HG02798 (cell line): Measurements from ENCODE around the gene TRIM33.
"Not testable (repeated sequence)": the region's sequence is repeated elsewhere in the genome, so short reads cannot be mapped to it uniquely, and the experiment has no call there.

ENCODE experiments used
- ATAC-seq: cut with Tn5 transposase; IDR thresholded peaks from one replicate; pipeline ENCODE4 v1.9.1; 2021; ENCODE audit warnings: mild to moderate bottlenecking; ENCODE audit not compliant: unreplicated experiment, poor library complexity

The TRIM33 gene

DNA sequence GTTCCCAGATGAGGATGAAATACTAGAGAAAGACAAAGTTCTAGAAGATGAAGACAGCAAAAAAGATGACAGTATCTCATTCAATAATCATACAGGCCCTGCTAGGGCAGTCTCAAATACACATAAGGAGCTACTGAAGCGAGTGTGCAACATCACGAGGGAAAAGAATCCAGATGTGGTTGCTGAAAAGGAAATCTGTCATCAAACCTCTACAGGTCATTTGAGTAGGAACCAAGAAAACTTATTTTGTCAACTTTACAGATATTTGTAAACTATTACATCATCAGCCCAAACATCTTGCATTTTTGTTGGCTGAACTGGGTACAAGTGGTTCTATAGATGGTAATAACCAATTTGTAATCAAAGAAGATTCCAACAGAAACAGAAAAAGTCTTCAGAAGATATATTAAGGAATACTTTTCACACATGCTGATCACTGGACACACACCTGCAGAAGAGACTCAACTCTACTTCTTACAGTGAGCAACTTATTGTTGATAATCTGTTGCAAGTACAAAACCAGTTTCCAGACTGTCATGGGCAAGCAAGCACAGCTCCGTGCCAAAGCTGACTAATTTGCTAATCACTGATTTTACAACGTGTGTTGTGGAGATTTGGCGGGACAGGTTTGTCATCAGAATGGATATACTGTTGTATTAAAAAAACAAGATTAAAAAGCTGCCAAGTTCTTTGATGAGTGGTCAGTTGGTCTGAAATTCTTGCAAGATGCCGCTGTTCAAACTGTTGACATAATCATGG is 42.1 kb downstream of the TRIM33 start:
- ATAC-seq = no peak

DNA sequence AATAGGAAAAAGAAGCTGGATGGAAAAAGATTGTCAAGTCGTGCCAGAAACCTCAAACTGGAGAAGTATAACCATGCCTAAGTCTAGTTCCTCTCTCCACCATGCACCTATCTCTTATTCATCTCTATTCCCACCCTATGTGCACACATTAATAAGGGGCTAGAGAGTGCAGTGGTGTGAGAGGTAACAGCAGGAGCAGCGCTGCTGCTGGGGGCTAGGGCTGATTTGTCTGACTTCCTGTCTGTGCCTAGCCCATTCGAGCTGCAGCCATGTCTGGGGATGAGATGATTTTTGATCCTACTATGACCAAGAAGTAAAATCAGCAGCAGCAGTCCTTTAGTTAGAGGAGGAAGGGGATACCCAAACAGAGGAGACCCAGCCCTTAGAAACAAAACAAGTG is 43.0 kb downstream of the TRIM33 start:
- ATAC-seq = no peak

DNA sequence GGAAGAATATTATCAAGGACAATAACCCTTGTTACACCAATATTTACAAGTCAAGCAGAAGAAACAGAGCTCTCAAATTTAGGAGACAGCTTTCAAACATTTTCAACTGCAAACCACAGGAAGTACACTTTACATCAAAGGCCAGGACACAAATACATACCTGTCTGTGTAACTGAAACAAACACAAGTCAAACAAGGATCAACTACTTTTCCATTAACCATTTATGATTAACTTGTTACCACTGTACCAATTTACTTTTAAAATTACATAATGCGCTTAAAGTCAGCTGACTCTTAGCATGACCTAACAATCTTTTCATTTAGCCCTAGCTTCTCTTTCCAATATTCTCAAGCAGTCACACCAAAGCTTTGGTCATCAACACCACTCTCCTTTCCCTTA is 43.5 kb downstream of the TRIM33 start:
- no peak for ATAC-seq

DNA sequence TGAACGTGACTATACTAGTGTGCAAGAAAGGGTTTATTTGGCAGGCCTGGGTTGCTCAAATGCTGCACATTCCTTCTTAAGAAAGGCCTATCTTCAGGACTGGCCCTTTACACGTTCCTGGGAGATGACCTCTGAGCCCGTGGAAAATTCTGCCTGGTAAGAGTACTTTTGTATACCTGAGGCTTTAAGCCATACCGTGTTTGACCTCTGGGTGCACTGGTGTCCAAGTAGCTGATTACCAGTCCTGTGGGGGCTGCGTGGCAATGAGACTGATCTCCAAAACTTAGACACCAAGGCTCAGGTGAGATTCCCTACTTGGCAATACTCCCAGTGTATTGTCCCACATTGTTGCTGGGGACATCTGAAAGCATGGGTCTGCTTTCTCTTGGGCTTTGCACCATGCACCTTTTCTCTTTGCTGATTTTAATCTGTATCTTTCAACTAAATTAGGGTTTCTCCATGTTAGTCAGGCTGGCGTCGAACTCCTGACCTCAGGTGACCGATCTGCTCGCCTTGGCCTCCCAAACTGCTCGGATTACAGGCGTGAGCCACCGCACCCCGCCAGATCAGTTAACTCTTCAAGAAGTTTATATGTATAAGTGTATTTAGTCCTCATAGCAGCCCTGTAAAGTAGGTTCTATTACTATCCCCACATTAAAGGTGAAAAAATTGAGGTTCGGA is 44.5 kb downstream of the TRIM33 start:
- no peak for ATAC-seq

DNA sequence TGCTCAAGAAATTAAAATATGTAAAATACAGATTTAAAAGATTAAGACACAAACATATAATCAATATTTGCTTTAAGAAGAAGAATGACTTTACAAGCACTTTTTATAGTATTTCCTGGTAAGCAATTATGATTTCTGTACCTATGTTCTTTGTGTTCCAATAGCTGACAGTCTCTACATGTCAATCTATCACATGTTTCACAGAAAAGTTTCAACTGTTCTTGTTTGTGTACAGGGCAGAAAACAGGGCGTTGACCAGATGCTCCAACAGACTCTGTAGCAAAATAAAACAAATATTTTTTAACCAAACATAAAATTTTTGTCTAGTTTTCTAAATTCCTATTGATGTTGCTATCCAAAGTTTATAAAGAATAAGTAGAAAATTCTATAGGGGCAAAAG is 48.0 kb downstream of the TRIM33 start:
- no peak for ATAC-seq

DNA sequence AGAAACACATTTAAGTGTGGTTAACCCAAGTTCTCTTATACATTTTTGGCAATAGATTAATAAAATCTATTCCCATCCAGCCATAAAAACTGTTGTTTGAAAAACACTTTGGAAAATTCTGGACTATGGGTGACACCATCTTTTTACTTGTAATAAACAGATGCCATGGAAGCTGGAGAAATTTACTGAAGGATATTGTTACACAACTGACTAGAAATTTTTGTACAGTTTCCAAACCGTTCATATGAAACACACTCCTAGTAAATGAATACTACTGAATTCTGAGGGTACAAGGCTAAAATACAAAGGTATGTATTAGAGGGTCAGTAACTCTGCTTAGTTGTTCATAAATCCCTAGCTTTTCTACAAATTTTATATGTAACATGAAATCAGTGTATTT is 48.7 kb downstream of the TRIM33 start:
- ATAC-seq = no peak

DNA sequence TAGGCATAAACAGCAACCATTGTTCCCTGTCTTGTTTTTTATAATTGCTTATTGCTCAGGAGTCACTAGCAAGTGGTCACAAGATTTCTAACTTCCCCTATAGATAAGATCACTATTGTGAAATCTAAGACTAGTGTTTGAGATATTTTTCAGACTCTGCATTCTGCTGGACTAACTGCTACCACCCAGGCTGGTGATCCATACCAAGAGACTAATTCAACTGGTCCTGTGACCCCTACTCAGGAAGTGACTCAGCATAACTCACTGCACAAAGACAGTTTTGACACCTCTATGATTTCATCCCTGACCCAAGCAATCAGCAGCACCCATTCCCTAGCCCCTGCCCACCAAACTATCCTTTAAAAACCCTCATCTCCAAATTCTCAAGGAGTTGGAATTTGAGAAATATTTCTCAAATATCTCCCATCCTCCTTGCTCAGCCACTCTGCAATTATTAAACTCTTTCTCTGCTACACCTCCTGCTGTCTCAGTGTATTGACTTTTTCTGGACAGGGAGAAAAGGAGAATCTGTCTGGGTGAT is 52.7 kb downstream of the TRIM33 start:
- no peak for ATAC-seq

DNA sequence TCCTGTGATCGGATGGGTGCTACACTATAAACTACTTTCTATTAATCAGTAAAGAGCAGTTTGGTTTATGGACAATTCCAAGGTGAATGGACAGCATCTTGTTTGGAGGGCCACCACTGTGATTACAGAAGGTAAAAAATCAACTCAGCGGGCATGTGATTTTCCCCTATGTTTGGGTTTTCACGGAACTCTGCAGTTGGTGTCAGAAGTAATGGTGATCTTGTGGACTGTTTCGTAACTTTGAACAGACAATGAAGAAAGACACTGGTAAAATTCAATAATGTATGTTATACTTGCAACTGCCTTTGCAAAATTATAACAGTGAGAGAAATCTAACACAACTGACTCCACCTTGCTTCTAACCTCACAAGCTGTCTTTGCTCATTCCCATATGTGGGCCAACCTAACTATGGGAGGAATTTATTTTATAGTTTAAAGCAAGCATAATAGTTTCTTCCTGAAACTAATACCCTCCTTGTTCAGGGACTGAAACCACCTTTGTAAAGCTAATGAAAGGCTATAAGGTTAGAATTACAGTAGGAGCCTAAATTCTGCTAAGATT is 53.2 kb downstream of the TRIM33 start:
- no peak for ATAC-seq

DNA sequence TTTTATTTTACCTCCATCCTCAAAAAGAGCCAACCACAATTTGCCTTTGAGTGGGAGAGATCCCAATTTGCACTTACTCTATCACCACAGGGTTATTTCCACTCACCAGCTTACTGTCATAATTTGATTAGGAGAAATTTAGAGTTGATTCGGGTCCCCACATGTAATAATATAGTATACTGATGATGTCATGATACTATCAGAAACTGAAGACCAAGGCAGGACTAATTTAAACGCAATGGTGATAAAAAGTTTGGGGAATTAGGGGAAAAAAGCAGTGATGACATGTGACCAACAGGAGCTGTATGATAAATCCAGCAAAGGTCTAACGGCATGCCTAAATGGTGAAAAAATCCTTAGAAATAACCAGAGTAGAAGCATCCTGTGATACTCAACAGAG is 54.4 kb downstream of the TRIM33 start:
- no peak for ATAC-seq

DNA sequence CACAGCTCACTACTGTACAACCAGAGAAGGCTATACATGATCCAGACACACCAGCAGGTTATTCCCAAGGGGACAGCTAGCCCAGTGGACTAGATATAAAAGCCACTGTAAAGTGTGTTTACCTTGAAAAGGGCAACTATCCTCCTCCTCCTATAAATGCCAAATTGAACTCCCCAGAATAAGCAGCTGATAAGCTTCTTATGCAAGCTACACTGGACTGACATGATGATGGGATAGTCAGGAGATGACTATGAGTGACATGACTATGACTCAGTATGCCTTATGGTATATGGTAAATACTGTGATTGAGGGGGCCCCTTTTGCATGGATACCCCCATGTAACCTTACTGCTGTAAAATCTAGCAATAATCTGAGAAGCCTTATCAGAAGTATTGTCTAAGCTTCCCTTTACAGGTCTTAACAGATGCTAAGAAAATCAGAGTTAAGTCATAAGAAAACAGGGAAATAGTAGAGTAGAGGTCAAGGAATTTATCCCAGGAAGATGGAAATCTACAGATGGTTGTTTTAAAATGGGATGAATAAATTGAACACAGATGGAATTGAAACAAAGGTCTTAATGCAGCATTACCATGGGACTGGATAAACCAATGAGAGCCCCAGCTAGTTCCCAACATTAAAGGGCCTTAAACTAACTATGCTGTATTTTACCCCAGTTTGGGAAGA is 55.8 kb downstream of the TRIM33 start:
- no peak for ATAC-seq

DNA sequence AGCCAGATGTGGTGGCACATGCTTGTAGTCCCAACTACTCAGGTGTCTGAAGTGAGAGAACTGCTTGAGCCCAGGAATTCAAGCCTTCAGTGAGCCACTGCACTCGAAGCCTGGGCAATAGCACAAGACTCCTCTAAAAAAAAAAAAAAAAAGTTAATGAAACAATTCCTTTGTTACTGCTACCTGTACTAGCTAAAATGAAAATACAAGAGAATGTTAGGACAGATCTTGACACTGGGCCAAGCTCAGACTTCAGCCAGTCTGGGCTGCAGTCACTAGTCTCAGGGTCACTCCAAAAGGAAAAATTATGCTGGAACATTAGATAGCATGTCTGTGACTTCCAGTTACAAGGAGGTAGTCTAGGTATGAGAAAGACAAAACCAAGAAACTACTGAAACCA is 56.5 kb downstream of the TRIM33 start:
- no peak for ATAC-seq

DNA sequence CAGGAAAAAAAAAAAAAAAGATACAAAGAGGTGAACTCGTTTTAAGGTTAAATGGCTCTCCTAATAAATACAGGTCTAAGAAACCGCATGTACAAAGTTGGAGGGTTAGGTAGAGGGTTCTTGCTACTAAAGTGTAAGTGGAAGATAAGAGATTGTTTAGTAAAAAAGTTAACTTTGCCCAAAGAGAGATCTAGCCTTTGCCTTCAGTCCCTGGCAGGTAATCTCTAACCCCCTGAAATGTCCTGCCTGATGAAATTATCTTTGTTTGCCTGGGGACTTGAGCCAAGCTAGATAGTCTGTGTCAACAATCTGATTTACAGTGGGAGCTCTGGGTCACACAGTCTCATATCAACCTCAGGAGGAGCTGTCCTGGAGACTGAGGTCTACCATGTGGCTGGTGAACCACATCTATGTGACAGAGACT is 57.6 kb downstream of the TRIM33 start:
- no peak for ATAC-seq

DNA sequence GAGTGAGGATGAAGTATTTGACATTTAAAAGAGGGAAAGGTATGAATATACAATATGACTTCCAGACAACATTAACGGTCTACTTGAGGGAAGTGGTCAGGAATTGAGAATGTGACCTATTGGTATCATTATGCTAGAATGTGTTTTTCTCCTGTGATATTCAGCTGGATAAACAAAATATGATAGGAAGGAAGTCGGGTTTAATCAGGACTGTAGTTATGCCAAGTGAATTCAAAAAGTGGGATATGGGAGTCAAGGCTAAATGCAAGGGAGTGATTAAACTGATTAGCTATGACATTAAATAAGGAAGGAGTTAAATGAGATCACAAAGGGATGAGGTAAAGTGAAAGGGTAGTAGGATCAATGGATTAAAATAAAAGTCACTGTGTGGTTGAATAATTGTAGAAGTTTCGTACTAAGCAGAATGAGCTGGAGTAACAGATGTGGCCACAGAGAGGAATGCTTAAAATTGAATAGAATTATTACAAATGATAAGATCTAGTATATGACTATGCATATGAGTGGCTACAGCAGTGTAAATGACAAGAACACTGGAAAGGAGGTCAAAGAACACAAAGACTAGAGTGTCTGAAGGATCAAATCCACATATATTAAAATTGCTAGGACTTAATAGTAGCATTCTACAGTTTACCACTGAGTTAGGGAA is 62.5 kb downstream of the TRIM33 start:
- no peak for ATAC-seq

DNA sequence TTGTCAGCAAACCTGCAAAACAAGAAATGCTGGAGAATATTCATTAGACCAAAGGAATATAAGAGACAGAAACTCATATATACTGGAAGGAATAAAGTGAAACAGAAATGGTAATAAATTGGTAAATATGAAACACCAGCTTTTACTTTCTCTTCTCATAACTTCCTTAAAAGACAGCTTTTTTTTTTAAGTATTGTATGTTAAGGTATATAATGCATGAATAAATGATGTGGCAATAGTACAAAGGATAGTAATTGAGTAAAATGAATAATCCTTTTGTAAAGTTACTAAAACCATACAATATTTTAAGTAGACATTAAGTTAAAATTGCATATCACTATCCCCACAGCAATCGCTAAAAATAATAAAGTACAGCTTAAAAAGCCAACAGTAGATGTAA is 64.8 kb downstream of the TRIM33 start:
- no peak for ATAC-seq

DNA sequence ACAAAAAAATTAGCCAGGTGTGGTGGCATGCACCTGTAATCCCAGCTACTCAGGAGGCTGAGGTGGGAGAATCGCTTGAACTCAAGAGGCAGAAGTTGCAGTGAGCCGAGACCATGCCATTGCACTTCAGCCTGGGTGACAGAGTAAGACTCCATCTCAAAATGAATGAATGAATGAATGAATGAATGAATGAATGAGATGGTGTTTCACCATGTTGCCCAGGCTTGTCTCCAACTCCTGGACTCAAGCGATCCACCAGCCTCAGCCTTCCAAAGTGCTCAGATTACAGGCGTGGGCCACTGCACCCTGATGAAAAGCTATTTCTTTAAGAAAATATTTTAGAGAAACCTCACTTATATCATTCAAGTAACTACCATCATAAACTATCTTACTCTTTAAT is 67.8 kb downstream of the TRIM33 start:
- not testable (repeated sequence) for ATAC-seq

DNA sequence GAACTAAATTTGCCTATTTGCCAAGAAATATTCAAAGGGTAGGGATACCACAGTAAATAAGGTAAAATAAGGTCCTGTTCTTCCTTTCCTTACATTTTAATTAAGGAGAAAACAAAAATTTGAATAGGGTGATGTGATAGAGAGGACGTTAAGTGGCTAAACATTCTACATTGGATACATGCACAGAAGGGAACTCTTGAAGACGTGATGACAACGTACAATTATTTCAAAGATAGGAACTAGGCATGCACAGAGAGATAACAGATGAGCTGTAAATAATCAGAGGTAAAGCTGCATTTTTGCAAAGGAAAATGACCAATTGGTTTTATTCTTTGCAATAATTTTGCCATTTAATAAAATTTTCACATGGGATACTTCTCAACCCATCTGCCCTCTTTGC is 69.7 kb downstream of the TRIM33 start:
- no peak for ATAC-seq

DNA sequence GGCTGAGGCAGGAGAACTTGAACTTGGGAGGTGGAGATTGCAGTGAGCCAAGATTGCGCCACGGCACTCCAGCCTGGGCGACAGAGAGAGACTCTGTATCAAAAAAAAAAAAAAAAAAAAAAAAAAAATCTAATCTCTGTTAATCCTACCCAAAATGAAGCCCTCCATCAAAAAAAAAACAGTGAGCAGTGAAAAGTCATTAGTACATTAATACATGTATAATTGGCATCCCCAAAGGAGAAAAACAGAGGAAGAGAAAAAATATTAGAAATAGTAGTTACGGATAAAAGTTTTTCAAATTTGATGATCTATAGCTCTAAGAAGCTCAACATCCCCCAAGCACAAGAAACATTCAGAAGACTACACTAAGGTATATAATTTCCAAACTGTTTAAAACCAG is 71.6 kb downstream of the TRIM33 start:
- no peak for ATAC-seq

DNA sequence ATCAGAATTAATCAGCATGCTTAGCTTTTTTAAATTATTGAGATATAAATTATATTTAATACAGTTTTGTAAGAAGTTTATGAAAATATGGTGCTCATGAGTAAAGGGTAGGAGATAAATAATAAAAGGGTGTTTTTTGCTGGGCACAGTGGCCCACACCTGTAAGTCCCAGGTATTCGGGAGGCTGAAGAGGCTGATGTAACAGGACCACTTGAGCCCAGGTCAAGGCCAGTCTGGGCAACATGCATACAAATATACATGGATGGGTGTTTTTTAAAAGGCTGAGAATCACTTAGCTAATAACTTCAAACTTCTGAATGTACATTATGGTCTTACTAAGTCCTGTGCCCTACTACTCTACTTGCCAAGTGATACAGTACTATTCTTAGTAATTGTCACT is 73.2 kb downstream of the TRIM33 start:
- no peak for ATAC-seq

DNA sequence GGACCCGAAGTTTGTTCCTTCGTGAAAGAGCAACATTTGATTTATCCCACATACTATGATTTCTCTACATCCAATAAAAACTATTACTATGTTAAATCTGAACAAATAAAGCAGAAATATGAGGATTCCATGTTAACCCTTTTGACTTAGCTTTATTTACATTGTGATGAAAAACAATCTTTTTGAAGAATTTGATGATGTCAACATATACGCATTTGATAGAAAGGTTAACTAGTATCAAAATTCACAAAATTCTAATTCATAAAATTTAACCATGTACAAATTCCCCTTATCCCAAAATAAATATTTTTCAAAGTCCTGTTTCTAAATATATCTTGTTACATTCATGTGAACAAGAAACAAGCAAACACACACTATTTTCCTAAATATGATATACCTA is 74.2 kb downstream of the TRIM33 start:
- no peak for ATAC-seq

DNA sequence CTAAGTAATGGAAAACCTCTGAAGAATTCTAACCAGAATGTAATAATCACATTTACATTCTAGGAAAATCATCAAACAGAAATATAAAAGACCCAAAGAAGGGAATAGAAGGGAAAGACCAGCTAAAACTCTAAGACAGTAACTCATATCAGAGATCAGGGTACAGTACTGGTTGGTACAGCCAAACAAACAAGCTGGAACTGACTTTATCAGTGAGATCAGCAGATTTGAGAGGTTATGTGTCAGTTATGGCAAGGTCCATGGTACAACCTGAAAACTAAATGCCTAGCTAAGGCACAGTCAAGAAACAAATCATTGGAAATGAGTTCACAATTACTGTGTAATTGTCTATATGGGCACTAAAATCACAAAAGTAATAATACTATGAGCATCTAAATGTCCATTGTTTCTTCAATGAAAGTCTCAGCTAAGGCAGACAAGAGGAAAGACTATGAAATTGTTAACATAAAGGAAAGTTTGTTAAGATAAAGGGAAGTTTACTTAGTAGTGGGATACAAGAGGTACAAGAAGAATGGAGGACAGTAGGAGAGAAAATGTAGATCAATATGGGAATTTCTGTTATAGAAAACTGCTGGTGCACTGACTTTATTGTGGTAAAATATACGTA is 75.8 kb downstream of the TRIM33 start:
- no peak for ATAC-seq
